ENCODE data around the gene MED12L.

Gene MED12L

GRCh38 chr3:151197981-151198767, 112.7 kb downstream of the MED12L start:
- peaks cover 88% of the 10 kb centered on the region for H3K36me3 Mint-ChIP-seq (ENCODE audit: low read depth)
- H3K4me1 Mint-ChIP-seq (ENCODE audit: low read depth) = peaks cover 53% of the 10 kb centered on the region
- peak overlapping the region; percentile 95 for H3K27ac Mint-ChIP-seq
- peak overlapping the region; percentile 91 for H3K4me3 Mint-ChIP-seq
- DNase-seq = no peak
- peaks cover 6% of the 10 kb centered on the region for H3K9me3 Mint-ChIP-seq
- H3K27me3 Mint-ChIP-seq = no peaks in the 10 kb centered on the region

- H3K4me3 Mint-ChIP-seq = peak overlapping the region; percentile 91
- peak overlapping the region; percentile 95 for H3K27ac Mint-ChIP-seq
- no peaks in the 10 kb centered on the region for H3K27me3 Mint-ChIP-seq
- peaks cover 51% of the 10 kb centered on the region for H3K4me1 Mint-ChIP-seq (ENCODE audit: low read depth)
- H3K36me3 Mint-ChIP-seq (ENCODE audit: low read depth) = peaks cover 83% of the 10 kb centered on the region
- peaks cover 6% of the 10 kb centered on the region for H3K9me3 Mint-ChIP-seq
- DNase-seq = no peak
These were observed 113.4 kb downstream of the MED12L start for GRCh38 chr3:151198849-151199248.

- Mint-ChIP-seq H3K4me3 (peak overlapping the region; percentile 91), H3K27ac (peak overlapping the region; percentile 95), H3K27me3 (no peaks in the 10 kb centered on the region), H3K9me3 (peaks cover 6% of the 10 kb centered on the region), H3K4me1 (ENCODE audit: low read depth) (peaks cover 56% of the 10 kb centered on the region), H3K36me3 (ENCODE audit: low read depth) (peaks cover 75% of the 10 kb centered on the region)
- no peak for DNase-seq
These were observed 114.3 kb downstream of the MED12L start for GRCh38 chr3:151199554-151200438.

- H3K27me3 Mint-ChIP-seq = no peaks in the 10 kb centered on the region
- peaks cover 74% of the 10 kb centered on the region for H3K36me3 Mint-ChIP-seq (ENCODE audit: low read depth)
- H3K9me3 Mint-ChIP-seq = peaks cover 6% of the 10 kb centered on the region
- peaks cover 64% of the 10 kb centered on the region for H3K4me1 Mint-ChIP-seq (ENCODE audit: low read depth)
- DNase-seq = no peak
- H3K4me3 Mint-ChIP-seq = peak overlapping the region; percentile 91
- H3K27ac Mint-ChIP-seq = peak overlapping the region; percentile 95
These were observed 115.1 kb downstream of the MED12L start for GRCh38 chr3:151200586-151200985.

GRCh38 chr3:151201051-151201730, 115.7 kb downstream of the MED12L start:
- H3K27me3 Mint-ChIP-seq = no peaks in the 10 kb centered on the region
- peak overlapping the region; percentile 91 for H3K4me3 Mint-ChIP-seq
- DNase-seq = no peak
- peaks cover 6% of the 10 kb centered on the region for H3K9me3 Mint-ChIP-seq
- peak overlapping the region; percentile 95 for H3K27ac Mint-ChIP-seq
- H3K36me3 Mint-ChIP-seq (ENCODE audit: low read depth) = peaks cover 68% of the 10 kb centered on the region
- H3K4me1 Mint-ChIP-seq (ENCODE audit: low read depth) = peaks cover 66% of the 10 kb centered on the region

GRCh38 chr3:151203051-151203420, 117.6 kb downstream of the MED12L start, which contains the start of gene GPR171:
Gene GPR171, minus strand, starts transcription at chr3:151203216. Its CDS starts 3,830 bp downstream, at chr3:151199386.
- Mint-ChIP-seq H3K4me3 (peak within 1 kb of the TSS; percentile 91), H3K27me3 (no peaks in the 10 kb centered on the region), H3K36me3 (ENCODE audit: low read depth) (peaks cover 51% of the 10 kb centered on the region), H3K27ac (peak within 1 kb of the TSS; percentile 96), H3K4me1 (ENCODE audit: low read depth) (peaks cover 70% of the 10 kb centered on the region), H3K9me3 (peaks cover 3% of the 10 kb centered on the region)
- DNase-seq = peak; percentile 62

- Mint-ChIP-seq H3K4me1 (ENCODE audit: low read depth) (peaks cover 72% of the 10 kb centered on the region), H3K27me3 (no peaks in the 10 kb centered on the region), H3K27ac (peak overlapping the region; percentile 96), H3K9me3 (no peaks in the 10 kb centered on the region), H3K4me3 (peak overlapping the region; percentile 53), H3K36me3 (ENCODE audit: low read depth) (peaks cover 40% of the 10 kb centered on the region)
- no peak for DNase-seq
These were observed 119.3 kb downstream of the MED12L start for GRCh38 chr3:151204530-151205402.

GRCh38 chr3:151205482-151205881, 120.0 kb downstream of the MED12L start:
- Mint-ChIP-seq H3K27me3 (no peaks in the 10 kb centered on the region), H3K4me1 (ENCODE audit: low read depth) (peaks cover 74% of the 10 kb centered on the region), H3K36me3 (ENCODE audit: low read depth) (peaks cover 33% of the 10 kb centered on the region), H3K9me3 (no peaks in the 10 kb centered on the region), H3K4me3 (peak overlapping the region; percentile 53), H3K27ac (peak overlapping the region; percentile 96)
- DNase-seq = no peak

- peak overlapping the region; percentile 96 for H3K27ac Mint-ChIP-seq
- peak overlapping the region; percentile 53 for H3K4me3 Mint-ChIP-seq
- H3K27me3 Mint-ChIP-seq = no peaks in the 10 kb centered on the region
- peaks cover 25% of the 10 kb centered on the region for H3K36me3 Mint-ChIP-seq (ENCODE audit: low read depth)
- peaks cover 77% of the 10 kb centered on the region for H3K4me1 Mint-ChIP-seq (ENCODE audit: low read depth)
- H3K9me3 Mint-ChIP-seq = no peaks in the 10 kb centered on the region
- no peak for DNase-seq
These were observed 120.7 kb downstream of the MED12L start for GRCh38 chr3:151206201-151206600.

- Mint-ChIP-seq H3K27ac (peak overlapping the region; percentile 94), H3K27me3 (no peaks in the 10 kb centered on the region), H3K36me3 (ENCODE audit: low read depth) (peaks cover 6% of the 10 kb centered on the region), H3K4me1 (ENCODE audit: low read depth) (peaks cover 79% of the 10 kb centered on the region), H3K9me3 (no peaks in the 10 kb centered on the region), H3K4me3 (peak overlapping the region; percentile 51)
- no peak for DNase-seq
These were observed 124.2 kb downstream of the MED12L start for GRCh38 chr3:151209654-151210053.

- H3K27ac Mint-ChIP-seq = peak overlapping the region; percentile 94
- peak overlapping the region; percentile 51 for H3K4me3 Mint-ChIP-seq
- DNase-seq = no peak
- no peaks in the 10 kb centered on the region for H3K27me3 Mint-ChIP-seq
- peaks cover 6% of the 10 kb centered on the region for H3K36me3 Mint-ChIP-seq (ENCODE audit: low read depth)
- peaks cover 69% of the 10 kb centered on the region for H3K4me1 Mint-ChIP-seq (ENCODE audit: low read depth)
- no peaks in the 10 kb centered on the region for H3K9me3 Mint-ChIP-seq
These were observed 125.4 kb downstream of the MED12L start for GRCh38 chr3:151210676-151211381.

GRCh38 chr3:151213151-151213550, 127.7 kb downstream of the MED12L start:
- Mint-ChIP-seq H3K4me3 (no peak overlapping the region), H3K27me3 (no peaks in the 10 kb centered on the region)

GRCh38 chr3:151213881-151214280, 128.4 kb downstream of the MED12L start:
- Mint-ChIP-seq H3K4me1 (ENCODE audit: low read depth) (peaks cover 60% of the 10 kb centered on the region), H3K27ac (no peak overlapping the region), H3K9me3 (no peaks in the 10 kb centered on the region), H3K27me3 (no peaks in the 10 kb centered on the region), H3K36me3 (ENCODE audit: low read depth) (peaks cover 6% of the 10 kb centered on the region), H3K4me3 (no peak overlapping the region)
- DNase-seq = no peak

More at GRCh38 chr3:151213151-151213550, 127.7 kb downstream of the MED12L start:
- Mint-ChIP-seq H3K27ac (no peak overlapping the region), H3K36me3 (ENCODE audit: low read depth) (peaks cover 6% of the 10 kb centered on the region), H3K9me3 (no peaks in the 10 kb centered on the region), H3K4me1 (ENCODE audit: low read depth) (peaks cover 65% of the 10 kb centered on the region)
- DNase-seq = no peak
